ENCODE results near the gene MICAL3.

DNA sequence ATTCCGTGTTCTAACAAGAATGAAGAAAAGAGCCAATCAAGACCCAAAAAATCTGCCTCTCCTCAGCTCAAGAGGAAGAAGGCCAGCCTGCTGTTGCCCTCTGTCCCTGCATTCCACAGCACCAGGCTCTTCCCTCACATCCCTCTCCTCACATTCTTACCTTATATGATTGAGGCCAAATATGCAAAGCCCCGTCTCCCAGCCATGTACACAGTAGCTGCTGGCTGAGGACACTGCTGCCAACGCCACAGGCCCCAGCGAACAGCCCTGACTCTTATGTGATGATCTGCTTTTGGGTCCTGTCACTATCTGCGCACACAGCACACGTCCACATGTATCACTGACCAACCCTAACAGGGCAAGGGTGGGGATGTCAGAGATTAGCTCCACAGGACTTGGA is 60.2 kb downstream of the MICAL3 start:
- TF ChIP-seq, protein P1, sequence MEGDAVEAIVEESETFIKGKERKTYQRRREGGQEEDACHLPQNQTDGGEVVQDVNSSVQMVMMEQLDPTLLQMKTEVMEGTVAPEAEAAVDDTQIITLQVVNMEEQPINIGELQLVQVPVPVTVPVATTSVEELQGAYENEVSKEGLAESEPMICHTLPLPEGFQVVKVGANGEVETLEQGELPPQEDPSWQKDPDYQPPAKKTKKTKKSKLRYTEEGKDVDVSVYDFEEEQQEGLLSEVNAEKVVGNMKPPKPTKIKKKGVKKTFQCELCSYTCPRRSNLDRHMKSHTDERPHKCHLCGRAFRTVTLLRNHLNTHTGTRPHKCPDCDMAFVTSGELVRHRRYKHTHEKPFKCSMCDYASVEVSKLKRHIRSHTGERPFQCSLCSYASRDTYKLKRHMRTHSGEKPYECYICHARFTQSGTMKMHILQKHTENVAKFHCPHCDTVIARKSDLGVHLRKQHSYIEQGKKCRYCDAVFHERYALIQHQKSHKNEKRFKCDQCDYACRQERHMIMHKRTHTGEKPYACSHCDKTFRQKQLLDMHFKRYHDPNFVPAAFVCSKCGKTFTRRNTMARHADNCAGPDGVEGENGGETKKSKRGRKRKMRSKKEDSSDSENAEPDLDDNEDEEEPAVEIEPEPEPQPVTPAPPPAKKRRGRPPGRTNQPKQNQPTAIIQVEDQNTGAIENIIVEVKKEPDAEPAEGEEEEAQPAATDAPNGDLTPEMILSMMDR (IDR thresholded peaks at IDR 0.05): no peak
- TF ChIP-seq POLR2A (IDR thresholded peaks at IDR 0.05): no peak

Data from testis (tissue), 2 donors.